ENCODE measurements around the gene C11orf97. TPM values are rescaled to one million over a fixed set of nuclear protein-coding genes. Genes with fewer than 3 reads are reported as not detected.

Gene C11orf97
- total RNA-seq, 1 donor from 2014 or later = 2.5 TPM

Small RNA genes lying within 50 kb of the gene (microRNA-seq; reads per million reads assigned to microRNA genes)
- 2.5 reads per million for gene MIR548L (ENCODE audit: borderline number of aligned reads)

Other genes starting within 250 kb of the C11orf97 start
- not detected for gene IZUMO1R, start 207.9 kb upstream of the C11orf97 start, total RNA-seq
- not detected for gene GPR83, start 111.0 kb upstream of the C11orf97 start, total RNA-seq
- gene MRE11, start 18.6 kb upstream of the C11orf97 start, total RNA-seq = 17.6 TPM
- gene ANKRD49, start 18.5 kb upstream of the C11orf97 start, total RNA-seq = 14.7 TPM
- 7.1 TPM for gene FUT4, start 31.5 kb downstream of the C11orf97 start, total RNA-seq
- gene PIWIL4, start 54.9 kb downstream of the C11orf97 start, total RNA-seq = 1.9 TPM